ENCODE results near the gene JARID2.
A peak's percentile ranks its signal among the peaks of the same experiment; 100 is the strongest.

JARID2 gene

GRCh38 chr6:15546591-15546990 lies 300.7 kb downstream of the JARID2 start:
- FAIRE-seq, result no peak
- TF ChIP-seq TAF1 (IDR thresholded peaks at IDR 0.05; ENCODE audit: low read depth, low read length) (no peak), SPI1 (IDR thresholded peaks at IDR 0.05; ENCODE audit: low read depth, low read length) (no peak), POLR2AphosphoS5 (IDR thresholded peaks at IDR 0.05; ENCODE audit: low read depth, low read length) (no peak), POLR2A (IDR thresholded peaks at IDR 0.05; ENCODE audit: low read depth, low read length) (no peak), POU2F2 (IDR thresholded peaks at IDR 0.05; ENCODE audit: low read depth, low read length) (no peak), PAX5 (IDR thresholded peaks at IDR 0.05; ENCODE audit: insufficient read depth, low read length, severe bottlenecking) (no peak)
- no peak for DNase-seq (ENCODE audit: insufficient read length, low spot score)

GRCh38 chr6:15547400-15547799 lies 301.5 kb downstream of the JARID2 start:
- DNase-seq (ENCODE audit: insufficient read length, low spot score), result no peak
- FAIRE-seq, result no peak
- no peak for TF ChIP-seq POLR2AphosphoS5 (IDR thresholded peaks at IDR 0.05; ENCODE audit: low read depth, low read length)
- TF ChIP-seq SPI1 (IDR thresholded peaks at IDR 0.05; ENCODE audit: low read depth, low read length), result no peak
- no peak for TF ChIP-seq PAX5 (IDR thresholded peaks at IDR 0.05; ENCODE audit: insufficient read depth, low read length, severe bottlenecking)
- TF ChIP-seq POLR2A (IDR thresholded peaks at IDR 0.05; ENCODE audit: low read depth, low read length), result no peak
- TF ChIP-seq TAF1 (IDR thresholded peaks at IDR 0.05; ENCODE audit: low read depth, low read length), result no peak
- no peak for TF ChIP-seq POU2F2 (IDR thresholded peaks at IDR 0.05; ENCODE audit: low read depth, low read length)

- FAIRE-seq (no peak), DNase-seq (ENCODE audit: insufficient read length, low spot score) (no peak)
- peak; percentile 70 for TF ChIP-seq SPI1 (IDR thresholded peaks at IDR 0.05; ENCODE audit: low read depth, low read length)
- no peak for TF ChIP-seq POLR2A (IDR thresholded peaks at IDR 0.05; ENCODE audit: low read depth, low read length)
Observed at GRCh38 chr6:15549371-15549770, 303.5 kb downstream of the JARID2 start.

GRCh38 chr6:15550546-15551123 lies 304.8 kb downstream of the JARID2 start:
- DNase-seq (ENCODE audit: insufficient read length, low spot score) (no peak), FAIRE-seq (no peak)
- TF ChIP-seq POLR2AphosphoS5 (IDR thresholded peaks at IDR 0.05; ENCODE audit: low read depth, low read length) (no peak), PAX5 (IDR thresholded peaks at IDR 0.05; ENCODE audit: insufficient read depth, low read length, severe bottlenecking) (no peak), TAF1 (IDR thresholded peaks at IDR 0.05; ENCODE audit: low read depth, low read length) (no peak), SPI1 (IDR thresholded peaks at IDR 0.05; ENCODE audit: low read depth, low read length) (no peak)

GRCh38 chr6:15551262-15551661 lies 305.4 kb downstream of the JARID2 start:
- no peak for DNase-seq (ENCODE audit: insufficient read length, low spot score)
- no peak for TF ChIP-seq TAF1 (IDR thresholded peaks at IDR 0.05; ENCODE audit: low read depth, low read length)
- no peak for FAIRE-seq

- TF ChIP-seq TAF1 (IDR thresholded peaks at IDR 0.05; ENCODE audit: low read depth, low read length) (no peak), POLR2AphosphoS5 (IDR thresholded peaks at IDR 0.05; ENCODE audit: low read depth, low read length) (no peak), PAX5 (IDR thresholded peaks at IDR 0.05; ENCODE audit: insufficient read depth, low read length, severe bottlenecking) (no peak), POU2F2 (IDR thresholded peaks at IDR 0.05; ENCODE audit: low read depth, low read length) (no peak), SPI1 (IDR thresholded peaks at IDR 0.05; ENCODE audit: low read depth, low read length) (no peak), POLR2A (IDR thresholded peaks at IDR 0.05; ENCODE audit: low read depth, low read length) (no peak)
- DNase-seq (ENCODE audit: insufficient read length, low spot score), result no peak
- peak; percentile 91 for FAIRE-seq
Observed at GRCh38 chr6:15551798-15552197, 305.9 kb downstream of the JARID2 start.

- FAIRE-seq (no peak), DNase-seq (ENCODE audit: insufficient read length, low spot score) (no peak)
- TF ChIP-seq SPI1 (IDR thresholded peaks at IDR 0.05; ENCODE audit: low read depth, low read length) (no peak), TAF1 (IDR thresholded peaks at IDR 0.05; ENCODE audit: low read depth, low read length) (no peak)
Observed at GRCh38 chr6:15553031-15553430, 307.2 kb downstream of the JARID2 start.

GRCh38 chr6:15553736-15554294 lies 307.9 kb downstream of the JARID2 start:
- no peak for FAIRE-seq
- no peak for DNase-seq (ENCODE audit: insufficient read length, low spot score)
- TF ChIP-seq POLR2A (IDR thresholded peaks at IDR 0.05; ENCODE audit: low read depth, low read length) (no peak), POLR2AphosphoS5 (IDR thresholded peaks at IDR 0.05; ENCODE audit: low read depth, low read length) (no peak), POU2F2 (IDR thresholded peaks at IDR 0.05; ENCODE audit: low read depth, low read length) (no peak)

GRCh38 chr6:15554728-15555100 lies 308.8 kb downstream of the JARID2 start:
- DNase-seq (ENCODE audit: insufficient read length, low spot score) (no peak), FAIRE-seq (no peak)
- TF ChIP-seq POLR2AphosphoS5 (IDR thresholded peaks at IDR 0.05; ENCODE audit: low read depth, low read length) (no peak), SPI1 (IDR thresholded peaks at IDR 0.05; ENCODE audit: low read depth, low read length) (no peak)

GRCh38 chr6:15555101-15556038 lies 309.5 kb downstream of the JARID2 start:
- no peak for FAIRE-seq
- TF ChIP-seq POLR2AphosphoS5 (IDR thresholded peaks at IDR 0.05; ENCODE audit: low read depth, low read length) (no peak), SPI1 (IDR thresholded peaks at IDR 0.05; ENCODE audit: low read depth, low read length) (no peak), TAF1 (IDR thresholded peaks at IDR 0.05; ENCODE audit: low read depth, low read length) (no peak), PAX5 (IDR thresholded peaks at IDR 0.05; ENCODE audit: insufficient read depth, low read length, severe bottlenecking) (no peak)

More at GRCh38 chr6:15555101-15556038, 309.5 kb downstream of the JARID2 start:
- no peak for DNase-seq (ENCODE audit: insufficient read length, low spot score)
